ENCODE results near the gene GAB4. TPM values are rescaled to one million over a fixed set of nuclear protein-coding genes. Genes with fewer than 3 reads are reported as not detected.

The GAB4 gene
- not detected in 2 replicates for total RNA-seq

DNA sequence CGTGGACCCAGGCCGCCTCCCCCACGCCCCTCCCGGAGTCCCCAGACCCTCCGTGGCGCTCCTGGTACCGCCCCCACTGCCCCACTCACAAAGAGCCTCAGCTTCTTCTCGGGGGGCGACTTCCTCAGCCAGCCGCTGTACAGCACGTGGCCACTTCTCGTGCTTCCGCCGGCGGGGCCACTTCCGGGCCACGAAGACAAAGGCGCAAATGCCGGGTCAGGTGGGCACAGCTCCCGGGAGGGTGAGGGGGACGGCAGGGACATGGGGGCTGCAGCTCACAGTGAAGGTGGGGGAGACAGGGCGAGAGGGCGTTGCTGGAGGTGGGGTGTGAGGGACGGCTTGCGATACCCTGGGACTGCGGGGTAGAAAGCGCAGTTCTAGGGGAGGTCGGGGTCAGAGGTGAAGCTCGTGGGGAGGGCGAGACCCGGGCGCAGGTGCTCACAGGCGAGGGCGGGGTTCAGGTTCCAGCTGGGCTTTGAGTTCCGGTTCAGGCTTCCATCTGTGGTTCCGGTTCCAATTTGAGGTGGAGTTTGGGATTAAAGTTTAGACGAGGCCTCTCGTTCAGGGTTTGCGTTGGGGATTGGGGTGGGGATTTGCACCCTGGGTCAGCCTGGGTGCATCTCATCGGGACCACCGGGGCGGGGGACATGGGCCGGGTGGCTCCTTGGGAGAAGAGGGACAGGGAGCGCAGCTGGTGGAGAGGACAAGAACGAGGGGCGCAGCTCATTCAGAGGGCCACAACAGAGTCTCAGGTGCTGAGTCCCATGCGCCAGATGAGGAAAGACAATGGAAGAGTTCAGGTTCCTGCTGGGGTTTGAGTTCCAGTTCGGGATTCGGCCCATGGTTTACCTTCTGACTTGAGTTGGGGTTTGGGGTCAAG lies at the start of gene GAB4:
Gene GAB4 (minus strand): TSS at position 371 of the 880 bp plus-strand sequence. CDS start 108 bp downstream, at position 263.

Other genes with a start within 250 kb of the GAB4 start
- gene XKR3, start 182.8 kb downstream of the GAB4 start, total RNA-seq: not detected in 2 replicates
- 6.5 and 8.6 TPM in 2 replicates for gene IL17RA, start 76.8 kb upstream of the GAB4 start, total RNA-seq
- gene TMEM121B, start 113.1 kb upstream of the GAB4 start, total RNA-seq: under 0.01 and 0.17 TPM in 2 replicates
- gene HDHD5, start 151.1 kb upstream of the GAB4 start, total RNA-seq: 38.5 and 42.7 TPM in 2 replicates
- gene ADA2, start 211.2 kb upstream of the GAB4 start, total RNA-seq: 9.5 and 9.8 TPM in 2 replicates

Data from bronchus fibroblast of lung (primary cell).